HEK293T (cell line): ENCODE results near the gene TMEM192.
"Not testable (repeated sequence)": the region's sequence is repeated elsewhere in the genome, so short reads cannot be mapped to it uniquely, and the experiment has no call there.

ENCODE experiments used
- CTCF ChIA-PET: fragments of 350-600 bp; formaldehyde crosslinking; extraction: SDS; loops from one replicate; lab custom pipeline; 2021; ENCODE audit warnings: antibody characterized with exemption, inconsistent platforms; lab: Yijun Ruan, JAX
- POLR2A ChIA-PET: fragments of 350-600 bp; formaldehyde crosslinking; extraction: SDS; loops from one replicate; lab custom pipeline; 2020; ENCODE audit warnings: antibody characterized with exemption, inconsistent platforms; lab: Yijun Ruan, JAX
- DNase-seq: peaks from one replicate; pipeline ENCODE4 v3.0.0; 2012; ENCODE audit warnings: mixed read lengths; ENCODE audit errors: extremely low spot score
- ARNT ChIP-seq: fragments of 450-650 bp; IDR thresholded peaks from 2 replicates; pipeline ENCODE4 v1.6.1; 2017; ENCODE audit warnings: mild to moderate bottlenecking
- BHLHE40 ChIP-seq: fragments of 450-650 bp; IDR thresholded peaks from 2 replicates; pipeline ENCODE4 v1.6.1; 2016; ENCODE audit warnings: mild to moderate bottlenecking, moderate library complexity, borderline replicate concordance
- CTBP1 ChIP-seq: fragments of 450-650 bp; IDR thresholded peaks from 2 replicates; pipeline ENCODE4 v1.6.1; 2016; ENCODE audit warnings: borderline replicate concordance
- ELF4 ChIP-seq: fragments of 450-650 bp; IDR thresholded peaks from 2 replicates; pipeline ENCODE4 v1.6.1; 2017; ENCODE audit warnings: antibody characterized with exemption
- FOXA1 ChIP-seq: fragments of 450-650 bp; IDR thresholded peaks from 2 replicates; pipeline ENCODE4 v1.6.1; 2016; ENCODE audit warnings: mild to moderate bottlenecking
- FOXK2 ChIP-seq: fragments of 450-650 bp; IDR thresholded peaks from 2 replicates; pipeline ENCODE4 v1.6.1; 2016; ENCODE audit warnings: mild to moderate bottlenecking
- FOXM1 ChIP-seq: fragments of 450-650 bp; IDR thresholded peaks from 2 replicates; pipeline ENCODE4 v1.6.1; 2017; ENCODE audit warnings: mild to moderate bottlenecking, borderline replicate concordance
- HDGF ChIP-seq: fragments of 450-650 bp; IDR thresholded peaks from 2 replicates; pipeline ENCODE4 v1.6.1; 2017; ENCODE audit warnings: antibody characterized with exemption, borderline replicate concordance
- L3MBTL2 ChIP-seq: fragments of 450-650 bp; conservative IDR thresholded peaks from 2 replicates; pipeline ENCODE4 v1.6.1; 2016; ENCODE audit warnings: mild to moderate bottlenecking
- LEF1 ChIP-seq: fragments of 450-650 bp; IDR thresholded peaks from 2 replicates; pipeline ENCODE4 v1.6.1; 2017; ENCODE audit warnings: mild to moderate bottlenecking, borderline replicate concordance
- NFRKB ChIP-seq: fragments of 450-650 bp; IDR thresholded peaks from 2 replicates; pipeline ENCODE4 v1.6.1; 2016; ENCODE audit warnings: mild to moderate bottlenecking, moderate library complexity
- SP1 ChIP-seq: fragments of 450-650 bp; IDR thresholded peaks from 2 replicates; pipeline ENCODE4 v1.6.1; 2017
- SUZ12 ChIP-seq: fragments of 450-650 bp; IDR thresholded peaks from 2 replicates; pipeline ENCODE4 v1.6.1; 2016; ENCODE audit warnings: mild to moderate bottlenecking
- TARDBP ChIP-seq: fragments of 450-650 bp; IDR thresholded peaks from 2 replicates; pipeline ENCODE4 v1.6.1; 2016
- ZNF384 ChIP-seq: fragments of 450-650 bp; IDR thresholded peaks from 2 replicates; pipeline ENCODE4 v1.6.1; 2016
- TF ChIP-seq, protein P1 (sequence below): fragments of 450-650 bp; IDR thresholded peaks from 2 replicates; pipeline ENCODE4 v1.6.1; 2016

Gene TMEM192

DNA sequence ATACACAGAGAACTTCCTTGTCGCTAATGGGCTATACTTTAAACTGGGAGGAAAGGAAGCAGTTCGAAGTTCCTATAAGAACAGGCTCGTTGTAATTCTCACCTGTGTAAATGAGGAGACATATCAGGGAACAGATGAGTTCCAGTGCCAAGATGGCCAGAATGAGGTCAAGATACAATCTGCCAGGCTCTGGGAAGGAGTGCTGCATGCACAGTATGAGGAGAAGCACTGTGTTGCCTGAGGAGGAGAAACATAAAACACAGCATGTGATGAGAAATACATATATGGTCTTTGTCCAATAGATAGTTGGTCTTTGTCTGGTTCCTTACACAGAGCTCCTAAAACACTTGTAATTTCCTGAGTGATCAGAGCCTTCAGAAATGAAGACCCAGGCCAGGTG is 24.3 kb downstream of the TMEM192 start:
- no peak for DNase-seq
- CTCF ChIA-PET: no interaction called here
- TF ChIP-seq SUZ12 (no peak), ARNT (no peak), SP1 (no peak), LEF1 (no peak), BHLHE40 (no peak), FOXA1 (no peak), NFRKB (no peak), ELF4 (no peak), L3MBTL2 (no peak), HDGF (no peak), TARDBP (no peak), FOXK2 (no peak), FOXM1 (no peak), ZNF384 (no peak)
- TF ChIP-seq, protein P1, sequence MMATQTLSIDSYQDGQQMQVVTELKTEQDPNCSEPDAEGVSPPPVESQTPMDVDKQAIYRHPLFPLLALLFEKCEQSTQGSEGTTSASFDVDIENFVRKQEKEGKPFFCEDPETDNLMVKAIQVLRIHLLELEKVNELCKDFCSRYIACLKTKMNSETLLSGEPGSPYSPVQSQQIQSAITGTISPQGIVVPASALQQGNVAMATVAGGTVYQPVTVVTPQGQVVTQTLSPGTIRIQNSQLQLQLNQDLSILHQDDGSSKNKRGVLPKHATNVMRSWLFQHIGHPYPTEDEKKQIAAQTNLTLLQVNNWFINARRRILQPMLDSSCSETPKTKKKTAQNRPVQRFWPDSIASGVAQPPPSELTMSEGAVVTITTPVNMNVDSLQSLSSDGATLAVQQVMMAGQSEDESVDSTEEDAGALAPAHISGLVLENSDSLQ: no peak
- POLR2A ChIA-PET: no interaction called here

DNA sequence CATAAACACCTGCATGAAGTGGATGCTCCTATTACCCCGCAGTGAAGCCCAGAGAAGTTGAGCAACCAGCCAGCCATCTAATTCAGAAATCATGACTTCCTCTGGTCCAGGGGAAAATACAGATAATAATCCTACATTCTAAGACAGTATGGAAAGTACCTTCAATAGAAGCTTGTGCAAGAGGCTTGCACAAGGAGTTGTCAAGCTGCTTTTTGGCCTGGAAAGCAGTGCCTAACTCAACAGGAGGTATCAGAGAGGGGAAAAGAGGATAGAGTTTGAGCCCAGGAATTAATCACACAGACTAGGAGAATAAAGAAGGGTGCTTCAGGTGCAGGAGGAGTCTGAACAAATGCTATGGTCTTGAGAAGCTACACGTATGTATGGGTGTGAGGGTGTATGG is 26.7 kb downstream of the TMEM192 start:
- ChIA-PET POLR2A (no interaction called here), CTCF (interaction anchor here (1.3 kb wide), 1 partner anchor 11 kb away, joined by 3 read pairs; no protein-coding TSS in a partner anchor)
- TF ChIP-seq FOXK2 (no peak), ARNT (no peak), SP1 (no peak), SUZ12 (no peak), BHLHE40 (no peak), FOXM1 (no peak), TARDBP (no peak), CTBP1 (no peak), HDGF (no peak), L3MBTL2 (no peak), ELF4 (no peak), ZNF384 (no peak)
- no peak for DNase-seq

DNA sequence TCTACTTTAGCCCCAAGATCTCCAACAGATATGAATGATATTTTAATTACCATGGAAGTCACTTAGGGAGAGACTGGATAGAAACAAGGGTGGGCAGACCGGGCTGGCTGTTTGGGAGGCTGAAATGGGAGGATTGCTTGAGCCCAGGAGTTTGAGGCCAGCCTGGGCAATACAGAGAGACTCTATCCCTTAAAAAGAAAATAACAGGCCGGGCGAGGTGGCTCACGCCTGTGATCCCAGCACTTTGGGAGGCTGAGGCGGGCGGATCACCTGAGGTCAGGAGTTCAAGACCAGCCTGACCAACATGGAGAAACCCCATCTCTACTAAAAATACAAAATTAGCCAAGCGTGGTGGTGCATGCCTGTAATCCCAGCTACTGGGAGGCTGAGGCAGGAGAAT is 27.9 kb downstream of the TMEM192 start:
- DNase-seq, POLR2A ChIA-PET: not testable (repeated sequence)

DNA sequence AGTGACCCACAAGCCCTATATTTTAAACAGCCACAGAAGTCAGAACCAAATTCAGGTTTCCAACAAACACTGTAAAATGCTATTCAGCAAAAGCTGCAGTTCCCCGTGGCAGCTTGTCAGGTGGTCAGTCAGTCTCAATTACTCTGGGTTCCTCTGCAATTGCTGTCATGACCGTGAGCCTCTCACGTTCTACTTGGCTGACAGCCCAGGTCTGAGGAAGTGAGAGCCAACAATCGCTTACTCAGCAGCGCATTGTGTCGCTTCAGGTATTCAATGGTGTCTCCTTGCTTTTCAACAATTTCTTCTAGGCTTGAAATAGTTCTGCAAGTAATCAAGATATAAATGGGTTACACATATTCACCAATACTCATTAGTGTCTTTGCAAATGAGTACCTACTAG is 33.2 kb downstream of the TMEM192 start:
- TF ChIP-seq NFRKB (no peak), FOXK2 (no peak)
- ChIA-PET POLR2A (no interaction called here), CTCF (no interaction called here)
- DNase-seq: no peak

More for the DNA sequence above, 27.9 kb downstream of the TMEM192 start:
- CTCF ChIA-PET: interaction anchor here (1.3 kb wide), 1 partner anchor 12 kb away, joined by 3 read pairs; no protein-coding TSS in a partner anchor

DNA sequence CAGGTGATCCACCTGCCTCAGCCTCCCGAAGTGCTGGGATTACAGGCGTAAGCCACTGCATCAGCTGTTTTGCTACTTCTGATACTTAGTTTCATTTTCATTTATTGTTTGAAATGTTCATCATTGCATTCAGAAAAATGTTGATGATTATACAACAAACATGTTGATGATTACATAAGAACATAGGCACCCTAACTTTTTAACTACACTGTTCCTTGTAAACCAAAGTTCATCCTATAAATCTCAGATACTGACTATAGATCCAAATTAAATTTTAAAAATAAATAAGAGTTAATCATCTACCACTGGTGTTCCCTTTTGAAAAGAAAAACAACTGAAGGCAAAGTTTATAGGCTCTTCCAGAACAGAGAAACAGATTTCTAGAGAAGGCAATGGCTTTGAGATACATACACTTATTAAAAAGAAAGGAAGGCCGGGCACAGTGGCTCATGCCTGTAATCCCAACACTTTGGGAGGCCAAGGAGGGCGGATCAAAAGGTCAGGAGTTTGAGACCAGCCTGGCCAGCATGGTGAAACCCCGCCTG is 35.6 kb downstream of the TMEM192 start:
- POLR2A ChIA-PET: no interaction called here
- DNase-seq: no peak
- no peak for TF ChIP-seq SP1
- no peak for TF ChIP-seq HDGF
- TF ChIP-seq FOXK2: no peak
- no peak for TF ChIP-seq L3MBTL2
- TF ChIP-seq ARNT: no peak
- TF ChIP-seq ZNF384: no peak
- TF ChIP-seq FOXM1: no peak
- TF ChIP-seq FOXA1: no peak
- TF ChIP-seq LEF1: no peak
- CTCF ChIA-PET: no interaction called here

DNA sequence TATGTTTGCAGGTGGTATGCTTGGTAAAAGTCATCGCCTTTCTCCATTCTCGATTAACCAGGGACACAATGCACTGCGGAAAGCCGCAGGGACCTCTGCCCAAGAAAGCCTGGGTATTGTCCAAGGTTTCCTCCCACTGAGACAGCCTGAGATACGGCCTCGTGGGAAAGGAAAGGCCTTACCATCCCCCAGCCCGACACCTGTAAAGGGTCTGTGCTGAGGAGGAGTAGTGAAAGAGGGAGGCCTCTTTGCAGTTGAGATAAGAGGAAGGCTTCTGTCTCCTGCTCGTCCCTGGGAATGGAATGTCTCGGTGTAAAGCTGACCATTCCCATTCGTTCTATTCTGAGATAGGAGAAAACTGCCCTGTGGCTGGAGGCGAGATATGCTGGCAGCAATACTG is 39.3 kb downstream of the TMEM192 start:
- DNase-seq, CTCF ChIA-PET, POLR2A ChIA-PET: not testable (repeated sequence)

DNA sequence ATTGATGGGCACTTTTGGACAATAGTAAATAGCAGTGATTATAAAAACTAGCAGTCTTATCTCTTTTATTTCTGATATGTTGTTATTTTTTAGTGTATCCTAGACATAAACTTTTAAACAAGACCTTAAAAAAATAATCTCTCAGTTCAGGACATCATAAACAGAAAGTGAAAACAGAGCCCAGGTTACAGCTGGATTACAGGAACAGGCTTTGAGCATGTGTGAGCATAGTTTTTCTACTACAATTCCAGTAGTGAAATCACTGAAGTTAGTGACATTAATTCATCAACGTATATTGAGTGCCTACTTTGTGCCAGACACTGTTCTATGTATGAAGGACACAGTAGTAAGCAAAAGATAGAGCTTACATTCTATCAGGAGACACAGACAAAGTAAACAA is 42.1 kb downstream of the TMEM192 start:
- no peak for TF ChIP-seq SUZ12
- TF ChIP-seq FOXA1: no peak
- no peak for TF ChIP-seq BHLHE40
- TF ChIP-seq TARDBP: no peak
- no peak for TF ChIP-seq NFRKB
- no peak for TF ChIP-seq ZNF384
- no peak for TF ChIP-seq FOXK2
- no peak for TF ChIP-seq ARNT
- no peak for TF ChIP-seq CTBP1
- no peak for TF ChIP-seq L3MBTL2
- TF ChIP-seq ELF4: no peak
- no peak for TF ChIP-seq LEF1
- TF ChIP-seq FOXM1: no peak
- no peak for TF ChIP-seq HDGF
- DNase-seq: no peak
- CTCF ChIA-PET: no interaction called here
- POLR2A ChIA-PET: no interaction called here

DNA sequence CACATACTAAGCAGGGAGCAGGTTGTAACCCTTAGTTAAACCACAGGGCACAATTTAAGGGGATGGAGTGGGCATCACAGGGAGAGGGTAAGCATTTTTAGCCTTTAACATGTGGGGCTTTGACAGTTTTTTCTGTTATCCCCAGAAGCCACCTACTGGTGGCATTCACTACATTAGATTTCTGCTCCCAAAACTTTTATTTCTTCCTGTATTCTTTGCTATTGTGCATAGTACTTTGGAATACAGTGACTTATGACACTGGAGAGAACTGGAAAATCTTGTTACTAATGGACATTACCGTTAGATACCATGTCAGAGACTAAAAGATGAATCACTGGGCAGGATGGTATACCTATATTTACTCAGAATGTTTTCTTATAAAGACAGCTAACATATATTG is 51.7 kb downstream of the TMEM192 start:
- POLR2A ChIA-PET: no interaction called here
- CTCF ChIA-PET: no interaction called here
- TF ChIP-seq ELF4 (no peak), FOXM1 (no peak), SP1 (no peak), LEF1 (no peak)
- DNase-seq: no peak
